IMR-90 (cell line): ENCODE measurements around the gene WWP2. TPM values are rescaled to one million over a fixed set of nuclear protein-coding genes. Genes with fewer than 3 reads are reported as not detected.

Experiments
- ATAC-seq: fragments of 200-7000 bp; cut with Tn5 transposase; 2 replicates; pipeline ENCODE4 v1.9.1; 2020; ENCODE audit warnings: low read depth, mild to moderate bottlenecking, moderate library complexity
- BruUV-seq: library from RNA; stranded (reverse); fragments of 400-500 nt; replicated peaks from 2 replicates; lab custom pipeline; 2021; lab: Mats Ljungman, UMichigan
- CTCF ChIA-PET: fragments of 300-600 bp; formaldehyde crosslinking; extraction: SDS; loops from one replicate; lab custom pipeline; 2021; ENCODE audit warnings: antibody characterized with exemption; lab: Yijun Ruan, JAX
- POLR2A ChIA-PET: fragments of 300-600 bp; sonication (Branson Sonifier 250); formaldehyde crosslinking; loops from one replicate; lab custom pipeline; 2022; ENCODE audit warnings: antibody characterized with exemption; ENCODE audit not compliant: unreplicated experiment; lab: Charles Lee
- DNase-seq: peaks from one replicate; pipeline ENCODE4 v3.0.0; 2013
- H2AFZ ChIP-seq: replicated peaks from 2 replicates; pipeline ENCODE3; 2013; ENCODE audit warnings: low read length, mild to moderate bottlenecking; ENCODE audit not compliant: poor library complexity
- H2AK5ac ChIP-seq: 2 replicates; pipeline ENCODE4 v1.6.1; 2013; ENCODE audit warnings: low read depth, low read length, inconsistent platforms
- H2AK9ac ChIP-seq: replicated peaks from 2 replicates; pipeline ENCODE3; 2013; ENCODE audit warnings: mild to moderate bottlenecking, low read depth, low read length, moderate library complexity; ENCODE audit not compliant: poor library complexity
- H2BK120ac ChIP-seq: 2 replicates; pipeline ENCODE4 v1.6.1; 2013; ENCODE audit warnings: low read depth, low read length, inconsistent platforms
- H2BK15ac ChIP-seq: 3 replicates; pipeline ENCODE4 v1.6.1; 2013; ENCODE audit warnings: low read depth, low read length, inconsistent platforms
- H2BK20ac ChIP-seq: 2 replicates; pipeline ENCODE4 v1.6.1; 2013; ENCODE audit warnings: low read depth, mild to moderate bottlenecking, inconsistent platforms, low read length, moderate library complexity
- H2BK5ac ChIP-seq: 2 replicates; pipeline ENCODE4 v1.6.1; 2013; ENCODE audit warnings: mild to moderate bottlenecking, low read depth, low read length, inconsistent platforms; ENCODE audit not compliant: poor library complexity, severe bottlenecking
- H3K14ac ChIP-seq: replicated peaks from 2 replicates; pipeline ENCODE4 v1.6.1; 2013; ENCODE audit warnings: low read depth, low read length, inconsistent platforms
- H3K18ac ChIP-seq: 2 replicates; pipeline ENCODE4 v1.6.1; 2013; ENCODE audit warnings: low read depth, low read length, control low read depth
- H3K23ac ChIP-seq: 2 replicates; pipeline ENCODE4 v1.6.1; 2013; ENCODE audit warnings: low read depth, low read length, inconsistent platforms
- H3K27ac ChIP-seq: 2 replicates; pipeline ENCODE4 v1.5.1; 2013; ENCODE audit warnings: mild to moderate bottlenecking, control low read depth, low read length; ENCODE audit not compliant: insufficient read depth
- H3K27me3 ChIP-seq: 2 replicates; pipeline ENCODE4 v1.6.1; 2013; ENCODE audit warnings: low read length; ENCODE audit not compliant: control insufficient read depth, insufficient read depth
- H3K36me3 ChIP-seq: 2 replicates; pipeline ENCODE4 v1.6.1; 2013; ENCODE audit warnings: low read length, mixed read lengths; ENCODE audit not compliant: control insufficient read depth, insufficient read depth
- H3K4ac ChIP-seq: 2 replicates; pipeline ENCODE4 v1.6.1; 2013; ENCODE audit warnings: low read depth, low read length, inconsistent platforms
- H3K4me1 ChIP-seq: 2 replicates; pipeline ENCODE4 v1.6.1; 2013; ENCODE audit warnings: low read length, mixed read lengths; ENCODE audit not compliant: control insufficient read depth, insufficient read depth
- H3K4me2 ChIP-seq: 2 replicates; pipeline ENCODE4 v1.6.1; 2013; ENCODE audit warnings: low read depth, mild to moderate bottlenecking, control low read depth, low read length, moderate library complexity
- H3K4me3 ChIP-seq: 2 replicates; pipeline ENCODE4 v1.5.1; 2013; ENCODE audit warnings: low read depth, mild to moderate bottlenecking, control low read depth, low read length, moderate library complexity; ENCODE audit not compliant: insufficient read depth
- H3K56ac ChIP-seq: 2 replicates; pipeline ENCODE4 v1.6.1; 2013; ENCODE audit warnings: low read length, inconsistent platforms; ENCODE audit not compliant: insufficient read depth; ENCODE audit errors: extremely low read depth
- H3K79me1 ChIP-seq, 2 experiments: 2 replicates each; pipeline ENCODE4 v1.6.1; 2013; ENCODE audit warnings: low read length in 2 of 2, inconsistent platforms in 1 of 2, low read depth in 1 of 2
- H3K9ac ChIP-seq: 2 replicates; pipeline ENCODE4 v1.6.1; 2013; ENCODE audit warnings: low read depth, low read length, control low read depth
- H3K9me1 ChIP-seq: 2 replicates; pipeline ENCODE4 v1.6.1; 2013; ENCODE audit warnings: low read length, inconsistent platforms; ENCODE audit not compliant: insufficient read depth
- H3K9me3 ChIP-seq: 2 replicates; pipeline ENCODE4 v1.6.1; 2013; ENCODE audit warnings: low read length; ENCODE audit not compliant: control insufficient read depth, insufficient read depth
- H4K20me1 ChIP-seq: 2 replicates; pipeline ENCODE4 v1.6.1; 2013; ENCODE audit warnings: low read length, inconsistent platforms; ENCODE audit not compliant: insufficient read depth
- H4K5ac ChIP-seq: 2 replicates; pipeline ENCODE4 v1.6.1; 2013; ENCODE audit warnings: mild to moderate bottlenecking, low read depth, low read length, control low read depth
- H4K8ac ChIP-seq, 2 experiments: 2 replicates each; pipeline ENCODE4 v1.6.1; 2013; ENCODE audit warnings: low read depth in 2 of 2, low read length in 2 of 2, control low read depth in 1 of 2, inconsistent platforms in 1 of 2
- H4K91ac ChIP-seq: 2 replicates; pipeline ENCODE4 v1.6.1; 2013; ENCODE audit warnings: low read depth, low read length, inconsistent platforms; ENCODE audit not compliant: insufficient read depth
- CHD1 ChIP-seq: IDR thresholded peaks from 2 replicates; pipeline ENCODE4 v1.6.1; 2012; ENCODE audit warnings: low read depth, low read length, improper control_type of control experiment
- FOS ChIP-seq: fragments of 150-350 bp; IDR thresholded peaks from 2 replicates; pipeline ENCODE4 v1.6.1; 2016; ENCODE audit warnings: low read depth, low read length
- MAFK ChIP-seq: IDR thresholded peaks from 2 replicates; pipeline ENCODE4 v1.6.1; 2012; ENCODE audit warnings: low read depth, low read length, improper control_type of control experiment
- MXI1 ChIP-seq: IDR thresholded peaks from 2 replicates; pipeline ENCODE4 v1.6.1; 2012; ENCODE audit warnings: low read depth, mild to moderate bottlenecking, low read length, moderate library complexity, borderline replicate concordance
- RAD21 ChIP-seq: IDR thresholded peaks from 2 replicates; pipeline ENCODE4 v1.6.1; 2012; ENCODE audit warnings: low read length, improper control_type of control experiment
- RCOR1 ChIP-seq: IDR thresholded peaks from 2 replicates; pipeline ENCODE4 v1.6.1; 2012; ENCODE audit warnings: mild to moderate bottlenecking, low read length, improper control_type of control experiment; ENCODE audit not compliant: insufficient replicate concordance
- RFX5 ChIP-seq: IDR thresholded peaks from 2 replicates; pipeline ENCODE4 v1.8.0; 2012; ENCODE audit warnings: low read depth, mild to moderate bottlenecking, low read length, moderate library complexity
- WGBS, 2 experiments: methylation state at CpG; one replicate each; pipeline versions ENCODE4 v1.1.5 to v1.1.7; 2013; ENCODE audit warnings: missing lambda C conversion rate in 2 of 2; ENCODE audit not compliant: insufficient read length in 1 of 2; ENCODE audit errors: extremely low coverage in 2 of 2; 5-methylcytosine and 5-hydroxymethylcytosine counted together
- dilution Hi-C: fragments of 300-500 bp; cut with HindIII; formaldehyde crosslinking; loops from one replicate; pipeline ENCODE4 v1.14.3; 2018; ENCODE audit warnings: low sequenced_read_pairs; ENCODE audit not compliant: unreplicated experiment
- in situ Hi-C: fragments of 300-500 bp; cut with MboI; formaldehyde crosslinking; loops from 3 replicates; pipeline ENCODE4 v1.14.3; 2019; ENCODE audit warnings: low sequenced_read_pairs, inconsistent platforms, mixed read lengths
- intact Hi-C: fragments of 100-400 bp; cut with micrococcal nuclease; formaldehyde crosslinking; loops from 2 replicates; pipeline ENCODE4 v1.10.0; 2022
- polyA plus RNA-seq, 3 experiments: library from polyadenylated mRNA; depleted of rRNA; stranded (reverse); fragments of >200 nt; gene quantifications; 2 replicates each; pipeline ENCODE4 v1.2.3, GENCODE V29; 2012; ENCODE audit warnings: low replicate concordance in 1 of 3
- total RNA-seq: library from RNA; depleted of rRNA; stranded (reverse); fragments of >200 nt; gene quantifications from 2 replicates; pipeline ENCODE4 v1.2.3, GENCODE V29; 2012
- TF ChIP-seq, protein P1 (sequence below): conservative IDR thresholded peaks from 2 replicates; pipeline ENCODE4 v1.5.1; 2012; ENCODE audit warnings: mild to moderate bottlenecking, low read depth, low read length, improper control_type of control experiment
- TF ChIP-seq, protein P2 (sequence below): fragments of 150-350 bp; IDR thresholded peaks from 2 replicates; pipeline ENCODE4 v1.6.1; 2017; ENCODE audit warnings: mild to moderate bottlenecking, antibody characterized with exemption, low read length, low read depth

The WWP2 gene
- total and polyA plus RNA-seq, 2 of the 4 experiments (the other 2 are of a cell fraction), result 12.7 to 13.7 TPM

- Histone ChIP-seq H4K8ac (no peak overlapping the region), H3K14ac (no peak overlapping the region), H3K79me1 (peaks cover 23 to 76% of the 10 kb centered on the region in 2 experiments), H2BK5ac (no peak overlapping the region), H3K9me3 (no peaks in the 10 kb centered on the region), H3K4ac (no peak overlapping the region), H3K27me3 (no peaks in the 10 kb centered on the region), H3K23ac (no peak overlapping the region), H2BK20ac (no peak overlapping the region), H3K9me1 (peaks cover 6% of the 10 kb centered on the region; the same call in 1 of the 2 replicates), H3K4me3 (no peak overlapping the region), H2AK9ac (no peak overlapping the region), H2AK5ac (no peak overlapping the region), H2AFZ (no peak overlapping the region), H4K5ac (no peak overlapping the region), H2BK120ac (no peak overlapping the region), H3K4me1 (peaks cover 4% of the 10 kb centered on the region; the same call in 1 of the 2 replicates), H4K20me1 (peaks cover 37% of the 10 kb centered on the region; the same call in 1 of the 2 replicates), H2BK15ac (no peak overlapping the region), H3K4me2 (no peak overlapping the region), H3K18ac (no peak overlapping the region), H3K9ac (no peak overlapping the region), H3K27ac (no peak overlapping the region), H3K36me3 (peaks cover 29% of the 10 kb centered on the region), H3K56ac (no peak overlapping the region), H4K91ac (no peak overlapping the region)
- dilution Hi-C loops (no loop called here), in situ Hi-C loops (no loop called here), intact Hi-C loops (no loop called here)
- ATAC-seq, result no peak
- no peak for DNase-seq
- TF ChIP-seq CHD1 (no peak), RFX5 (no peak), MAFK (no peak), MXI1 (no peak), FOS (no peak), RCOR1 (no peak), RAD21 (no peak)
- TF ChIP-seq, protein P1, sequence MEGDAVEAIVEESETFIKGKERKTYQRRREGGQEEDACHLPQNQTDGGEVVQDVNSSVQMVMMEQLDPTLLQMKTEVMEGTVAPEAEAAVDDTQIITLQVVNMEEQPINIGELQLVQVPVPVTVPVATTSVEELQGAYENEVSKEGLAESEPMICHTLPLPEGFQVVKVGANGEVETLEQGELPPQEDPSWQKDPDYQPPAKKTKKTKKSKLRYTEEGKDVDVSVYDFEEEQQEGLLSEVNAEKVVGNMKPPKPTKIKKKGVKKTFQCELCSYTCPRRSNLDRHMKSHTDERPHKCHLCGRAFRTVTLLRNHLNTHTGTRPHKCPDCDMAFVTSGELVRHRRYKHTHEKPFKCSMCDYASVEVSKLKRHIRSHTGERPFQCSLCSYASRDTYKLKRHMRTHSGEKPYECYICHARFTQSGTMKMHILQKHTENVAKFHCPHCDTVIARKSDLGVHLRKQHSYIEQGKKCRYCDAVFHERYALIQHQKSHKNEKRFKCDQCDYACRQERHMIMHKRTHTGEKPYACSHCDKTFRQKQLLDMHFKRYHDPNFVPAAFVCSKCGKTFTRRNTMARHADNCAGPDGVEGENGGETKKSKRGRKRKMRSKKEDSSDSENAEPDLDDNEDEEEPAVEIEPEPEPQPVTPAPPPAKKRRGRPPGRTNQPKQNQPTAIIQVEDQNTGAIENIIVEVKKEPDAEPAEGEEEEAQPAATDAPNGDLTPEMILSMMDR, result no peak
- TF ChIP-seq, protein P2, sequence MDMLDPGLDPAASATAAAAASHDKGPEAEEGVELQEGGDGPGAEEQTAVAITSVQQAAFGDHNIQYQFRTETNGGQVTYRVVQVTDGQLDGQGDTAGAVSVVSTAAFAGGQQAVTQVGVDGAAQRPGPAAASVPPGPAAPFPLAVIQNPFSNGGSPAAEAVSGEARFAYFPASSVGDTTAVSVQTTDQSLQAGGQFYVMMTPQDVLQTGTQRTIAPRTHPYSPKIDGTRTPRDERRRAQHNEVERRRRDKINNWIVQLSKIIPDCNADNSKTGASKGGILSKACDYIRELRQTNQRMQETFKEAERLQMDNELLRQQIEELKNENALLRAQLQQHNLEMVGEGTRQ, result no peak
- BruUV-seq, result no TSS peak
- WGBS, 2 experiments, result 100% methylated on average over 1 of the region's 6 CpGs; no CpG with 5 or more reads in 1 of the 2 experiments
- CTCF ChIA-PET, result no interaction called here
- POLR2A ChIA-PET, result no interaction called here
These were observed 40.6 kb upstream of the WWP2 start for GRCh38 chr16:69721441-69721957.
